PC-3 (cell line): ENCODE data around the gene CCDC197. TPM values are rescaled to one million over a fixed set of nuclear protein-coding genes. Genes with fewer than 3 reads are reported as not detected.
A peak's percentile ranks its signal among the peaks of the same experiment; 100 is the strongest.

Source experiments
- ATAC-seq: fragments of 200-7000 bp; cut with Tn5 transposase; 2 replicates; pipeline ENCODE4 v1.9.1; 2020; ENCODE audit warnings: mild to moderate bottlenecking, moderate library complexity
- BruUV-seq: library from RNA; stranded (reverse); fragments of 400-500 nt; replicated peaks from 2 replicates; lab custom pipeline; 2021; lab: Mats Ljungman, UMichigan
- CTCF ChIA-PET: fragments of 300-600 bp; sonication (Branson Sonifier 250); formaldehyde crosslinking; loops from one replicate; lab custom pipeline; 2022; ENCODE audit warnings: antibody characterized with exemption; lab: Charles Lee
- POLR2A ChIA-PET: fragments of 300-600 bp; sonication (Branson Sonifier 250); formaldehyde crosslinking; loops from one replicate; lab custom pipeline; 2022; ENCODE audit warnings: antibody characterized with exemption; ENCODE audit not compliant: unreplicated experiment; lab: Charles Lee
- DNase-seq: peaks from one replicate; pipeline ENCODE4 v3.0.0-alpha.2; 2015
- H2AFZ ChIP-seq: fragments of 300-600 bp; sonication (generic); 2 replicates; pipeline ENCODE4 v1.6.0; 2016; ENCODE audit warnings: antibody characterized with exemption, low read length
- H3F3A ChIP-seq: fragments of 300-600 bp; sonication (generic); one replicate; pipeline ENCODE4 v1.6.0; 2017; ENCODE audit warnings: antibody characterized with exemption, low read length, control low read depth, mild to moderate bottlenecking; ENCODE audit not compliant: unreplicated experiment
- H3K27ac ChIP-seq: fragments of 300-600 bp; sonication (generic); 2 replicates; pipeline ENCODE4 v1.5.1; 2016; ENCODE audit warnings: mild to moderate bottlenecking, low read length
- H3K27me3 ChIP-seq: fragments of 300-600 bp; sonication (generic); 2 replicates; pipeline ENCODE4 v1.6.1; 2016; ENCODE audit warnings: low read length, mixed read lengths
- H3K36me3 ChIP-seq: fragments of 300-600 bp; sonication (generic); 2 replicates; pipeline ENCODE4 v1.6.1; 2016; ENCODE audit warnings: low read depth, mixed run types, low read length, mixed read lengths
- H3K4me1 ChIP-seq: fragments of 300-600 bp; sonication (generic); 2 replicates; pipeline ENCODE4 v1.5.1; 2016; ENCODE audit warnings: low read length; ENCODE audit not compliant: insufficient read depth
- H3K4me2 ChIP-seq: fragments of 300-600 bp; sonication (generic); 2 replicates; pipeline ENCODE4 v1.6.0; 2016; ENCODE audit warnings: low read length
- H3K4me3 ChIP-seq: fragments of 300-600 bp; sonication (generic); 2 replicates; pipeline ENCODE4 v1.5.1; 2016; ENCODE audit warnings: mild to moderate bottlenecking, low read length, mixed read lengths
- H3K79me2 ChIP-seq: fragments of 300-600 bp; sonication (generic); 2 replicates; pipeline ENCODE4 v1.6.1; 2017; ENCODE audit warnings: low read length, mixed read lengths
- H3K9ac ChIP-seq: fragments of 300-600 bp; sonication (generic); 2 replicates; pipeline ENCODE4 v1.6.0; 2016; ENCODE audit warnings: mild to moderate bottlenecking, low read length
- H3K9me2 ChIP-seq: fragments of 300-600 bp; sonication (generic); replicated peaks from 2 replicates; pipeline ENCODE4 v1.6.1; 2016; ENCODE audit warnings: mixed run types, low read length, mixed read lengths
- H3K9me3 ChIP-seq: fragments of 300-600 bp; sonication (generic); 2 replicates; pipeline ENCODE4 v1.6.1; 2016; ENCODE audit warnings: low read length, mixed read lengths
- H4K20me1 ChIP-seq: fragments of 300-600 bp; sonication (generic); 2 replicates; pipeline ENCODE4 v1.6.1; 2016; ENCODE audit warnings: low read length, mixed read lengths
- EZH2 ChIP-seq: fragments of 300-600 bp; sonication (generic); IDR thresholded peaks from one replicate; pipeline ENCODE4 v1.6.1; 2017; ENCODE audit warnings: antibody characterized with exemption, mild to moderate bottlenecking, low read length; ENCODE audit not compliant: unreplicated experiment
- EZH2phosphoT487 ChIP-seq: fragments of 300-600 bp; sonication (generic); IDR thresholded peaks from 2 replicates; pipeline ENCODE4 v1.6.1; 2018; ENCODE audit warnings: mild to moderate bottlenecking, antibody characterized with exemption, low read length, borderline replicate concordance
- intact Hi-C: fragments of 100-400 bp; cut with micrococcal nuclease; formaldehyde crosslinking; loops from 2 replicates; pipeline ENCODE4 v1.9.0; 2023
- total RNA-seq: library from RNA; depleted of rRNA; stranded (reverse); fragments of >200 nt; gene quantifications from 2 replicates; pipeline ENCODE4 v1.2.3, GENCODE V29; 2014
- TF ChIP-seq, protein P1 (sequence below): fragments of 300-600 bp; sonication (generic); conservative IDR thresholded peaks from 2 replicates; pipeline ENCODE4 v1.5.1; 2017; ENCODE audit warnings: antibody characterized with exemption, low read depth, mild to moderate bottlenecking, low read length

CCDC197 gene
- total RNA-seq, 1 experiment from 2014 or later: not detected

DNA sequence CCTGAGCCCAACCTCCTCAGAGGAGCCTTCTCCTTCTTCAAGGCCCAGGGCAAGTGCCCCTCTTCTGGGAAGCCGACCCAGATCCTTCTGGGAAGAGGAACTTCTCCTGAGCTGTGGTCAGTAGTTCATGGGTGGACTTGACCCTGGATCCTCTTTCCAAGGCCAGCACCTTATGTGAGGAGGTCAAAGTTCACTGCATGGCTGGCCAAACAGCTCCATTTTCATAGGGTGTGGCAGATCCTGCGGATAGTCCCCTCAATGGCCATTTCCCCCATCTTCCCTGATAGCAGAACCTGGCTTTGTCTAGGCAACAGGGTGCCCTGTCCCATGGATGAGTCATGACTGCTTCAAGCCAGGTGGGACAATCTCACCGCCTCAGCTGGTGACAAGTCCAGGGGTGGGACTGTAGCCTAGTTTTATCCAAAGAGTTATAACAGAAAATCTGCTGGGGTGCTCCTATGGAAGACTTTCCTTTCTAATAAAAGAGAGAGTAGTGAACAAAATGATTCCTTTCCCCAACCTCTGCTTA lies 31.1 kb upstream of the CCDC197 start:
- H4K20me1 ChIP-seq: no peaks in the 10 kb centered on the region
- no TSS peak for BruUV-seq
- H3K27me3 ChIP-seq: no peaks in the 10 kb centered on the region
- no peaks in the 10 kb centered on the region for H3K79me2 ChIP-seq
- H3F3A ChIP-seq: no peaks in the 10 kb centered on the region
- H3K4me2 ChIP-seq: no peak overlapping the region
- H3K4me3 ChIP-seq: no peak overlapping the region
- no peaks in the 10 kb centered on the region for H3K9me3 ChIP-seq
- DNase-seq: no peak
- no peak overlapping the region for H3K9ac ChIP-seq
- H3K4me1 ChIP-seq: peaks cover 4% of the 10 kb centered on the region; the same call in 1 of the 2 replicates
- no peak for ATAC-seq
- intact Hi-C loops: no loop called here
- peak overlapping the region; percentile 27 for H3K27ac ChIP-seq
- no peaks in the 10 kb centered on the region for H3K36me3 ChIP-seq
- no peak overlapping the region for H2AFZ ChIP-seq
- H3K9me2 ChIP-seq: no peaks in the 10 kb centered on the region
- ChIA-PET POLR2A (no interaction called here), CTCF (no interaction called here)
- TF ChIP-seq, protein P1, sequence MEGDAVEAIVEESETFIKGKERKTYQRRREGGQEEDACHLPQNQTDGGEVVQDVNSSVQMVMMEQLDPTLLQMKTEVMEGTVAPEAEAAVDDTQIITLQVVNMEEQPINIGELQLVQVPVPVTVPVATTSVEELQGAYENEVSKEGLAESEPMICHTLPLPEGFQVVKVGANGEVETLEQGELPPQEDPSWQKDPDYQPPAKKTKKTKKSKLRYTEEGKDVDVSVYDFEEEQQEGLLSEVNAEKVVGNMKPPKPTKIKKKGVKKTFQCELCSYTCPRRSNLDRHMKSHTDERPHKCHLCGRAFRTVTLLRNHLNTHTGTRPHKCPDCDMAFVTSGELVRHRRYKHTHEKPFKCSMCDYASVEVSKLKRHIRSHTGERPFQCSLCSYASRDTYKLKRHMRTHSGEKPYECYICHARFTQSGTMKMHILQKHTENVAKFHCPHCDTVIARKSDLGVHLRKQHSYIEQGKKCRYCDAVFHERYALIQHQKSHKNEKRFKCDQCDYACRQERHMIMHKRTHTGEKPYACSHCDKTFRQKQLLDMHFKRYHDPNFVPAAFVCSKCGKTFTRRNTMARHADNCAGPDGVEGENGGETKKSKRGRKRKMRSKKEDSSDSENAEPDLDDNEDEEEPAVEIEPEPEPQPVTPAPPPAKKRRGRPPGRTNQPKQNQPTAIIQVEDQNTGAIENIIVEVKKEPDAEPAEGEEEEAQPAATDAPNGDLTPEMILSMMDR: no peak
- TF ChIP-seq EZH2phosphoT487: no peak
- TF ChIP-seq EZH2: no peak

DNA sequence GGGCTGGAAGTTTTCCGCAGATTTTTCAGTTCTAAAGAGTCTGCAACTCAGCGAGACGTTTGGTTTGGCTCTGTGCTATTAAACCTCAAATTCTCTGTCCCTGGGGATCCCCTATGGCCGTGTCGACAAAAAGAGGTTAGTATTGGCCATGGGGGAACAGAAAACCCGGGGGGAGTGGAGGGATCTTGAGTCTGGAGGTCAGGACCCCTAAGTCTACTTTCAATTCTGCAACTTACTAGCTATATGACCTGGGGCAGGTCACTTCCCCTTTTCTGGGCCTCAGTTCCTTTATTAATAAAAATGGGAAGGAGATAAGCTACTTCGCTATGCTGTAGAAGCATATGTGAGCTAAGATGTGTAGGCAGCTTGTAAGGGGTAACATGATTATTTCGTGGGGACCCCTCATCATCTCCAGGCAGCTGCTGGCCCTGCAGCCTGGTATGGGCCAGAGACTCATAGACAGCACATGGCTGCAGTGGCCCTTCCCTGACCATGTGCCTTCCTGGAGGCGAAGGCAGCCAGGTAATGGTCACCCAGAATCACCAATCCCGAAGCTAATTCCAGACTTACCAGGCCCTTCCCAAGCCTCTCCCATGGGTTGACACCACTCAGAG lies 29.4 kb upstream of the CCDC197 start:
- ChIA-PET POLR2A (no interaction called here), CTCF (no interaction called here)
- Histone ChIP-seq H3K27ac (no peak overlapping the region), H3K9me2 (no peaks in the 10 kb centered on the region), H3K4me3 (no peak overlapping the region), H2AFZ (no peak overlapping the region), H3K27me3 (no peaks in the 10 kb centered on the region), H3K36me3 (no peaks in the 10 kb centered on the region), H4K20me1 (no peaks in the 10 kb centered on the region), H3K9me3 (no peaks in the 10 kb centered on the region), H3F3A (no peaks in the 10 kb centered on the region), H3K4me2 (no peak overlapping the region), H3K4me1 (peaks cover 4% of the 10 kb centered on the region; the same call in 1 of the 2 replicates), H3K9ac (no peak overlapping the region), H3K79me2 (no peaks in the 10 kb centered on the region)
- TF ChIP-seq EZH2phosphoT487 (no peak), EZH2 (no peak)
- TF ChIP-seq, protein P1: no peak
- intact Hi-C loops: no loop called here
- DNase-seq: no peak
- ATAC-seq: no peak
- BruUV-seq: no TSS peak

DNA sequence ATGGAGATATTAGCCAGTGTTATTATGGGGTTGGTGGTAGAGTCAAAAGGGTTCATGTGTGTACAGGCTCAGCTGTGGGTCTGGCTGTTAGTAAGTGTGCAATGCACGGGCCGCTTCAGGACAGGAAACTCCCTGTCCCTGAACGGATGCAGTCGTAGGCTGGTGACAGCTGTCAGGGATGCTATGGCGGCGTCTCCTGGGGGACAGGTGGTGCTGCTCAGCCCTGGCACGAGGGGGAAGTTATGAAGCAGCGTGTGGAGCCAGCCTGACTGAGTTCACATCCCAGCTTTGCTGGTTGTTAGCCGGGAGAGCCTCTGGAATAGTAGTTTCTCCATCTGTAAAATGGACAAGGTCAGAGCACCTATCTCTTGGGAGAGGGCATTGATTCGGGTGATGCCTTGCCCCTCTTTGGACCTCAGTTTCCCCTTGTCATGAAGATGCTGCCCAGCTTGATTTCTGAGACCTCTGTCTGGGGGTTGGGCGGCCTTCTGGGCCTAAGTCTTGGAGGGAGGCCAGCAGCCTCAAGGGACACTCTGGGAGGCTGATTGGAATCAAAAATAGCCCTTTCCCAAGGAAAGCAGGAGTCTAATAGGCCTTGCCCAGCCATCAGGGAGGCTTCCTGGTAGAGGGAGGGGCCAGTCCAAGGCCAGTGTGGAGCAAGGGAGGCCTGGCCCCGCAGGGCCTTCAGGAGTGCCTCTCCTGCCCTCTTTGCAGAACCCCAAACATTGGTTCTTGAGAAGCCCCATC lies 27.8 kb upstream of the CCDC197 start:
- H4K20me1 ChIP-seq: no peaks in the 10 kb centered on the region
- no peaks in the 10 kb centered on the region for H3F3A ChIP-seq
- no peak overlapping the region for H2AFZ ChIP-seq
- CTCF ChIA-PET: no interaction called here
- POLR2A ChIA-PET: no interaction called here
- DNase-seq: no peak
- no peak for ATAC-seq
- TF ChIP-seq EZH2phosphoT487 (no peak), EZH2 (no peak)
- TF ChIP-seq, protein P1: no peak
- no peaks in the 10 kb centered on the region for H3K79me2 ChIP-seq
- peaks cover 4% of the 10 kb centered on the region; the same call in 1 of the 2 replicates for H3K4me1 ChIP-seq
- no peak overlapping the region for H3K4me3 ChIP-seq
- no peaks in the 10 kb centered on the region for H3K9me3 ChIP-seq
- H3K27ac ChIP-seq: no peak overlapping the region
- BruUV-seq: no TSS peak
- H3K36me3 ChIP-seq: no peaks in the 10 kb centered on the region
- H3K27me3 ChIP-seq: no peaks in the 10 kb centered on the region
- no peaks in the 10 kb centered on the region for H3K9me2 ChIP-seq
- no peak overlapping the region for H3K4me2 ChIP-seq
- no peak overlapping the region for H3K9ac ChIP-seq
- intact Hi-C loops: no loop called here
